HG03064 (cell line): ENCODE measurements around the gene C16orf95.

Source experiments
- ATAC-seq: cut with Tn5 transposase; IDR thresholded peaks from one replicate; pipeline ENCODE4 v1.9.1; 2021; ENCODE audit warnings: low read depth; ENCODE audit not compliant: unreplicated experiment

The C16orf95 gene

GRCh38 chr16:87295661-87296531 is 21.3 kb downstream of the C16orf95 start:
- no peak for ATAC-seq

GRCh38 chr16:87295259-87295658 is 21.9 kb downstream of the C16orf95 start:
- no peak for ATAC-seq

GRCh38 chr16:87293990-87294389 is 23.2 kb downstream of the C16orf95 start:
- ATAC-seq: no peak

- ATAC-seq: no peak
Measured at GRCh38 chr16:87291944-87292343, 25.2 kb downstream of the C16orf95 start.

GRCh38 chr16:87288753-87289362 is 28.3 kb downstream of the C16orf95 start:
- no peak for ATAC-seq

GRCh38 chr16:87286839-87287626 is 30.2 kb downstream of the C16orf95 start:
- ATAC-seq: no peak

GRCh38 chr16:87284183-87284582 is 33.0 kb downstream of the C16orf95 start:
- ATAC-seq: no peak

GRCh38 chr16:87279094-87279658 is 38.0 kb downstream of the C16orf95 start:
- ATAC-seq: no peak

GRCh38 chr16:87278191-87279093 is 38.8 kb downstream of the C16orf95 start:
- no peak for ATAC-seq

GRCh38 chr16:87276924-87277323 is 40.3 kb downstream of the C16orf95 start:
- no peak for ATAC-seq

GRCh38 chr16:87276091-87276701 is 41.0 kb downstream of the C16orf95 start:
- ATAC-seq: no peak

GRCh38 chr16:87274794-87275193 is 42.4 kb downstream of the C16orf95 start:
- ATAC-seq: no peak

GRCh38 chr16:87273471-87274030 is 43.6 kb downstream of the C16orf95 start:
- no peak for ATAC-seq

- ATAC-seq: no peak
Measured at GRCh38 chr16:87271256-87271655, 45.9 kb downstream of the C16orf95 start.

GRCh38 chr16:87267566-87267965 is 49.6 kb downstream of the C16orf95 start:
- no peak for ATAC-seq

- no peak for ATAC-seq
Measured at GRCh38 chr16:87266846-87267245, 50.3 kb downstream of the C16orf95 start.

- ATAC-seq: no peak
Measured at GRCh38 chr16:87265261-87265660, 51.9 kb downstream of the C16orf95 start.

GRCh38 chr16:87264634-87265033 is 52.6 kb downstream of the C16orf95 start:
- no peak for ATAC-seq

GRCh38 chr16:87263418-87264052 is 53.7 kb downstream of the C16orf95 start:
- no peak for ATAC-seq
